HG03135 (cell line): ENCODE data around the gene FNIP1.
A peak's percentile ranks its signal among the peaks of the same experiment; 100 is the strongest.
"Not testable (repeated sequence)": the region's sequence is repeated elsewhere in the genome, so short reads cannot be mapped to it uniquely, and the experiment has no call there.

Source experiments
- ATAC-seq: cut with Tn5 transposase; IDR thresholded peaks from one replicate; pipeline ENCODE4 v1.9.1; 2021; ENCODE audit warnings: mild to moderate bottlenecking, moderate library complexity; ENCODE audit not compliant: unreplicated experiment

FNIP1 gene

GRCh38 chr5:131796793-131797693, at the start of gene FNIP1:
Gene FNIP1 (minus strand): TSS chr5:131797017. CDS start chr5:131796921, 96 bp downstream.
- peak; percentile 93 for ATAC-seq

DNA sequence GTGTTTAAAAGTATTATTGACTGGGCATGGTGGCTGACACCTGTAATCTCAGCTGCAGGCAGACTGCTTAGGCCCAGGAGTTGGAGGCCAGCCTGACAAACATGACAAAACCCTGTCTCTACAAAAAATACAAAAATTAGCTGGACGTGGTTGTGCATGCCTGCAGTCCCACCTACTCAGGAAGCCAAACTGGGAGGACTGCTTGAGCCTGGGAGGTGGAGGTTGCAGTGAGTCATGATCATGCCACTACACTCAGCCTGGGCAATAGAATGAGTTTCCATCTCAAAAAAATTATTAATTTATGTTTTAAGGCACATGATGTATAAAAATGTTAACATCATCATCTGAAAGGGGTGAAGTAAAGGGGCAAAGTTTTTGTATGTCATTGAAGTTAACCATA, 49.7 kb upstream of the FNIP1 start:
- ATAC-seq = no peak

DNA sequence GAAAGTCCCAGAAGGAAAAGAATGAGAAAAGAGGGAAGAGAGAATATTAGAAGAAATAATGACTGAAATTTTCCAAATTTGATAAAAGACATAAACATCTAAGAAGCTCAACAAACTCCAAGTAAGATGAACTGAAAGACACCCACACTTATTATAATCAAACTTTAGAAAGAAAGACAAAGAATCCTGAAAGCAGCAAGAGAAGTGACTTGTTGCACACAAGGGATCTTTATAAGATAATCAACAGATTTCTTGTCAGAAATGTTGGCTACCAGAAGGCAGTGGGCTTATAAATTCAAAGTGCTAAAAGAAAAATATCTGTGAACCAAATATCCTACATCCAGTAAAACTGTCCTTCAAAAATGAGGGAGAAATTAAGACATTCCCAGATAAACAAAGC, 49.0 kb upstream of the FNIP1 start:
- no peak for ATAC-seq

GRCh38 chr5:131842971-131843370, 46.2 kb upstream of the FNIP1 start:
- ATAC-seq = not testable (repeated sequence)

GRCh38 chr5:131832702-131833101, 35.9 kb upstream of the FNIP1 start:
- not testable (repeated sequence) for ATAC-seq

GRCh38 chr5:131825404-131826013, 28.7 kb upstream of the FNIP1 start:
- no peak for ATAC-seq

- no peak for ATAC-seq
Observed at GRCh38 chr5:131824631-131825030, 27.8 kb upstream of the FNIP1 start.

GRCh38 chr5:131821221-131821620, 24.4 kb upstream of the FNIP1 start:
- ATAC-seq = no peak

- no peak for ATAC-seq
Observed at GRCh38 chr5:131818001-131818724, 21.3 kb upstream of the FNIP1 start.

DNA sequence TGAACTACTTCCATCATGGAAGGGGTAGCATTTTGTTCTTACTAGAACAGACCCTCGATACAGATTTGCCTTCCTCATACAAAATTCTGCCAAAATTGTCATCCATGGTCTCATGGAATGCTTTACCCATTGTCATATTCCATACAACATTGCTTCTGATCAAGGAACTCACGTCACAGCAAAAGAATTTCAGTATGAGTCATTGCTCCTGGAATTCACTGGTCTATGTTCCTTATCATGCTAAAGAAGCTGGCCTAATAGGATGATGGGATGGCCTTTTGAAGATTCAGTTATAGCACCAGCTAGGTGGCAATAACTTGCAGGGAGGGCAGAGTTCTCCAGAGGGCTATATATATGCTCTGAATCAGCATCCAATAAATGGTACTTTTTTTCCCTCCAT, 18.2 kb upstream of the FNIP1 start:
- no peak for ATAC-seq

GRCh38 chr5:131812371-131813160, 15.7 kb upstream of the FNIP1 start:
- no peak for ATAC-seq

- peak; percentile 62 for ATAC-seq
Observed at GRCh38 chr5:131810510-131811249, 13.9 kb upstream of the FNIP1 start.

DNA sequence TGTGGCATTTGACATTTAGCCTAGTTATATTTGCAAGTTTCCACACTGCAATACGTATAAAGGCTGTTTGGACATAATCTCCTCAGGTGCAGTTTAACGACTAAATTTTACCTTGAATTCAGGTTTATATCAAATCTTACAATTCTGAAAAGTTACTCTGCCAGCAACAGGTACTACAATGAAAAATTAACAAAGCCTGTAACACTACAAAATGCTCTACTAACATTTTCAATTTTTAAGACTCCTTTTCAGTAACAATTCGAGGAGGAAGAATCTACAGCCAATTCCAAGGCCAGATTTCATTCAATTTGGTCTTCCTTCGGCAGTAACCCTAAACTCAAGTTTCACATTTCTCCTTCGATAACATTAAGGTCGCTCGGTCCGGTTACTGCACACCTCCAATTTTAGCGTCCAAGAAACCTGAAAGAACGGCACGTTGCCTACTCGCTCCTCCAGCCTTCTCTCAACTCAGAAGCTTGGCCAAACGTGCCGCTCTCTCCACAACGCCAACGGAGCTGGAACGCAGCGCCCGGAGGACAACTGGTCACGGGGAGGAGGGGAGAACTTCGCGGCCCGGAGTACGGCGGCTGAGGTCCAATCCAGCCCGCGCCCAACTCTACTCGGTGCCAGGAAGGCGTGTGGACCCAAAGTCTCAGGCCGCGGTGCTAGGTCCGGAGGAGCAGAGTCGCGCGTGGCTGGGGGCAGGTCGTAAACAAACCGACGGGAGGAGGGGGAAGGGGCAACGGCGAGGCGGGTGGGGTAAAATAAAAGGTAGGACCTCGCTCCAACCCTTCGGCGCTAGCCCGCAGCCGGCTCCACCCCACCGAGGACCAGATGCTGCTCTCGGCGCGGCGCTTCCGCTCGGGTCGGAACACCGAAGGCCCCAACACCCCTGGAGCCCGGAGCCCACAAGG, 681 bp downstream of the FNIP1 start:
- ATAC-seq = peak; percentile 23

DNA sequence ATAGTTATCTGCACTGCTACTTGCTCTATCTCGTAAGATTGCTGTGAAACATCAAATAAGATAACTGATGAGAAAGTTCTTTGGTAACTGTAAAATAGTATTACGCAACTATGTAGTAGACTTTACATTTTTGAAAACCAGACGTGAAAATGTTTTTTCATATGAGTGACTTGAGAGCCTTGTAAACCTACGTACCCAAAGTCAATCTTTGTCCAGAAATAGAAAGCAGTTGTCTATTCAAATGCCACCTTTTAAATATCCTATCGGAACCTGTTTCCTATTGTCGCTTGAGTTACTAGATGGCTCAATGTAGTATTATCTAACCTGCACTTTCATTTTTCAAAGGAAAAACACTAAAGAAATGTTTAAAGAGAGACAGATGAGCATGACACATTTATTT, 1.6 kb downstream of the FNIP1 start:
- no peak for ATAC-seq

- ATAC-seq = no peak
Observed at GRCh38 chr5:131794586-131794985, 2.2 kb downstream of the FNIP1 start.

DNA sequence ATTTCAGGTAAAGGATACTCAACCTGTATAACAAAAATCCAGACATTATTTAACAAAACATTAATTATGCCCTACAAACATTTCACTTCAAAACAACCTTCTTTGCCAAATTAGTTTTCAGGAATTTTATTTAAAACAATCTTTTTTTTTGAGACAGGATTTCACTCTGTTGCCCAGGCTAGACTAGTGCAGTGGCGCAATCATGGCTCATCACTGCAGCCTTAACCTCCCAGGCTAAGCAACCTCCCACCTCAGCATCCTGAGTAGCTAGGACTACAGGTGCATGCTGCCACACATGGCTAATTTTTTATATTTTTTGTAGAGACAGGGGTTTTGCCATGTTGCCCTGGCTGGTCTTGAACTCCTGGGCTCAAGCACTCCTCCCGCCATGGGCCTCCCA, 3.9 kb downstream of the FNIP1 start:
- no peak for ATAC-seq

GRCh38 chr5:131791866-131792265, 5.0 kb downstream of the FNIP1 start:
- ATAC-seq = no peak

GRCh38 chr5:131790550-131790949, 6.3 kb downstream of the FNIP1 start:
- ATAC-seq = no peak

DNA sequence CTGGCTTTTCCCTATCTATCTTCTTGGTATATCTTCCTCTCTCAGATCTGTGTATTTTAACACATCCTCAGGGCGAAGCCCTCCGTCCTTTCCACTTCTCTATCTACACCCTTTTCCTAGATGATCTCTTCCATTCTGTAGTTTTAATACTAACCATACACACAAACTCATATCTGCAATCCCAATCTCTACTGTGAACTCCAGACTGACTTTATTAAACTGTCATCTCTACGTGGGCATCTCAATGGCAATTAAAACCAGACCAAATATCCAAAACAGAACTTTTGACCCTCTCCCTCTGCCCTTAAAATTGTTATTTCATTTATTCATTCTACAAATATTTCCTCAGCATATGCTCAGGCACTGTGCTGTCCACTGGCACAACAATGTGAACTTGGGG, 7.1 kb downstream of the FNIP1 start:
- no peak for ATAC-seq
